ENCODE measurements around the gene SDHB.

The SDHB gene

GRCh38 chr1:16982902-16983301 is 70.9 kb downstream of the SDHB start:
- Histone ChIP-seq H3K27ac (ENCODE audit: low read depth, low read length) (no peak overlapping the region), H3K9ac (ENCODE audit: low read length) (no peak overlapping the region), H3K4me2 (ENCODE audit: low read depth, low read length, poor library complexity, severe bottlenecking) (no peak overlapping the region), H2AFZ (ENCODE audit: low read depth, low read length, severe bottlenecking) (no peak overlapping the region), H3K9me3 (ENCODE audit: insufficient read depth, low read length) (no peaks in the 10 kb centered on the region), H3K9me2 (replicated peaks; ENCODE audit: insufficient read depth, low read length) (no peaks in the 10 kb centered on the region), H3F3A (ENCODE audit: insufficient read depth) (no peaks in the 10 kb centered on the region), H3K36me3 (ENCODE audit: low read length) (no peaks in the 10 kb centered on the region), H3K27me3 (ENCODE audit: low read length) (no peaks in the 10 kb centered on the region), H3K4me3 (ENCODE audit: insufficient read depth, low read length, poor library complexity, severe bottlenecking) (no peak overlapping the region), H4K20me1 (ENCODE audit: low read depth, low read length) (no peaks in the 10 kb centered on the region), H3K79me2 (ENCODE audit: insufficient read depth, low read length) (no peaks in the 10 kb centered on the region)
- TF ChIP-seq CTCF (IDR thresholded peaks at IDR 0.05; ENCODE audit: insufficient read depth, low read length, poor library complexity, severe bottlenecking), result no peak
- no peak for TF ChIP-seq EZH2phosphoT487 (conservative IDR thresholded peaks at IDR 0.05; ENCODE audit: low read length)

- no peaks in the 10 kb centered on the region for H3K27me3 ChIP-seq (ENCODE audit: low read length)
- H3K79me2 ChIP-seq (ENCODE audit: insufficient read depth, low read length), result no peaks in the 10 kb centered on the region
- H3K9me2 ChIP-seq (replicated peaks; ENCODE audit: insufficient read depth, low read length), result no peaks in the 10 kb centered on the region
- no peak for TF ChIP-seq CTCF (IDR thresholded peaks at IDR 0.05; ENCODE audit: insufficient read depth, low read length, poor library complexity, severe bottlenecking)
- no peak for TF ChIP-seq EZH2phosphoT487 (conservative IDR thresholded peaks at IDR 0.05; ENCODE audit: low read length)
- H3K4me2 ChIP-seq (ENCODE audit: low read depth, low read length, poor library complexity, severe bottlenecking), result no peak overlapping the region
- no peak overlapping the region for H3K4me3 ChIP-seq (ENCODE audit: insufficient read depth, low read length, poor library complexity, severe bottlenecking)
- no peak overlapping the region for H2AFZ ChIP-seq (ENCODE audit: low read depth, low read length, severe bottlenecking)
- H3K9me3 ChIP-seq (ENCODE audit: insufficient read depth, low read length), result no peaks in the 10 kb centered on the region
- H3K27ac ChIP-seq (ENCODE audit: low read depth, low read length), result no peak overlapping the region
- no peaks in the 10 kb centered on the region for H3F3A ChIP-seq (ENCODE audit: insufficient read depth)
- H4K20me1 ChIP-seq (ENCODE audit: low read depth, low read length), result no peaks in the 10 kb centered on the region
- H3K9ac ChIP-seq (ENCODE audit: low read length), result no peak overlapping the region
- H3K36me3 ChIP-seq (ENCODE audit: low read length), result no peaks in the 10 kb centered on the region
These were observed 72.5 kb downstream of the SDHB start for GRCh38 chr1:16981269-16981849.

GRCh38 chr1:16980473-16981268 is 73.2 kb downstream of the SDHB start, which contains the start of gene MFAP2:
Gene MFAP2, minus strand, starts transcription at chr1:16980620. Its CDS starts 2,347 bp downstream, at chr1:16978273.
- no peak for TF ChIP-seq EZH2phosphoT487 (conservative IDR thresholded peaks at IDR 0.05; ENCODE audit: low read length)
- no peak for TF ChIP-seq CTCF (IDR thresholded peaks at IDR 0.05; ENCODE audit: insufficient read depth, low read length, poor library complexity, severe bottlenecking)
- Histone ChIP-seq H2AFZ (ENCODE audit: low read depth, low read length, severe bottlenecking) (no peak within 1 kb of the TSS), H3K9me3 (ENCODE audit: insufficient read depth, low read length) (no peaks in the 10 kb centered on the region), H3F3A (ENCODE audit: insufficient read depth) (no peaks in the 10 kb centered on the region), H3K9ac (ENCODE audit: low read length) (no peak within 1 kb of the TSS), H3K4me3 (ENCODE audit: insufficient read depth, low read length, poor library complexity, severe bottlenecking) (no peak within 1 kb of the TSS), H3K27ac (ENCODE audit: low read depth, low read length) (no peak within 1 kb of the TSS), H3K27me3 (ENCODE audit: low read length) (no peaks in the 10 kb centered on the region), H3K79me2 (ENCODE audit: insufficient read depth, low read length) (no peaks in the 10 kb centered on the region), H3K36me3 (ENCODE audit: low read length) (no peaks in the 10 kb centered on the region), H4K20me1 (ENCODE audit: low read depth, low read length) (no peaks in the 10 kb centered on the region), H3K9me2 (replicated peaks; ENCODE audit: insufficient read depth, low read length) (no peaks in the 10 kb centered on the region), H3K4me2 (ENCODE audit: low read depth, low read length, poor library complexity, severe bottlenecking) (no peak within 1 kb of the TSS)
